NCI-H1105 treated with DMSO at 0.1 percent for 48 hours (cell line): ENCODE measurements around the gene FOCAD.

Experiments used
- DNase-seq: peaks from one replicate; lab custom pipeline; 2025; lab: John Stamatoyannopoulos, UW

FOCAD gene

DNA sequence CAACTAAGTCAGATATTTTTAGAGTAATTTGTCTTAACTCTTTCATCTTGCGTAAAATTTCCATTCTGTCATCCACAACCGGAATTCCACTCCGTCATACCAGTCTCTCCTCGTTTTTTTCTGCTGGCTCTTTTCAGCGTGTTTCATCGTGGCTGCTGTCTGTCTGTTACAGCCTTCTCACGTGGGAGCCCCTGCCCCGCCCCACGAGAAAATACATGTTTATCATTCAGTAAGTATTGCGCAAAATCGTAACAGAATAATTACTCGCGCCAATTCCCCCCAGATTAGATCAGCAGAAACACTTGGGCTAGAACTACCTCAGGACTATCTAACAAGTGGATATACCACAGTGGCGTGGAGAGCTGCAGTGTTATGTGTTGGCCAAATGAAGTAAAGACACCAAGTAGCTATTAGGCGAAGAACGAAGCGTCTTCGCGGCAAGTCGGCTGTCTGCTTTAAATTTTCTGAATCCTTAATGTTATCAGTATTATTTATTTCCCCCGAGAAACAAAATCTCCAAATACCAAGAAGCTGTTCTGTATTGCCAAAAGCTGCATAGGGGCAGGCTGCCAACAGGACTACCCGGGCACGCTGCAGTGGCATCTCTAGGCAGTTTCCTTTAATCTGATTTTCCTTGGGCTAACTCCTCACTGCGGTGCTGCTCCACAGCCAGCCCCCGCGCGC lies 566 bp upstream of the FOCAD start:
- peak; percentile 40 for DNase-seq

- DNase-seq: no peak
Measured at GRCh38 chr9:20684875-20685696, 1.0 kb downstream of the FOCAD start.

DNA sequence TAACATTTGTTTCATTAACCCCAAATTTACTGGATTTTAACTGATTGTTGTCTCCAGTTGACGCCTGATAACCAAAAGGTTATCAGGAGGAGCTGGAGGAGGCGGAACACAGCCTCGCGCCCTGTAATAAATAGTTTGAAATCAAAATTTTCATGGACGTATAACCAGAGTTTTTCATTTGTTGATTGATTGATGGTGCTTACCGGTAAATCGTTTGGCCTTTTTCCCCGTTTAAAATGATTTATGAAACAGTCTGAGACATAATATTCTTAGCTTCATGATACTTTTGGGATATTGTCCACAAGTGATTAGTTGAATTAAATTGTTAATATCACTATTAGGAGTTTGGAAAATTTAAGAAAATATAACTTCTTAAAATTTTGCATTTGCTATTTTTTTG lies 1.7 kb downstream of the FOCAD start:
- no peak for DNase-seq

- DNase-seq: no peak
Measured at GRCh38 chr9:20689833-20690232, 5.8 kb downstream of the FOCAD start.

GRCh38 chr9:20692554-20692953 lies 8.5 kb downstream of the FOCAD start:
- DNase-seq: no peak

DNA sequence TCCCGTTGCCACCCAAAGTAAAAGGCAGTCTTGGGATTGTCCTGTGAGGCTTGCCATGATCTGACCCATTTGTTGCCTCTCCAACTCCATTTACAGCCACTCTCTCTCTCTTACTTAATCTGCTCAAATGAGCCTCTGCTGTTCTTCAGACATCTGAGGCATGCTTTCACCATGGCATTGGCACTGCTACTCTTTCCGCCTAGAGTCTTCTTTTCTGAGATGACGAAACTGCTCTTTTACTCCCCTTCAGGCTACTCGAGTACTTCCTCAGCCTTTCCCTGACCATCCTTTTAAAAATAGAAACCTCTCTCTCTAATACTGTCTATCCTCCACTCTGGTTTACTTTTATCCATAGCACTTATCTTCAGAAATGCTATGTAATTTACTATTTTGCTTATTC lies 9.0 kb downstream of the FOCAD start:
- DNase-seq: no peak

- DNase-seq: no peak
Measured at GRCh38 chr9:20694248-20694647, 10.2 kb downstream of the FOCAD start.

GRCh38 chr9:20697021-20697719 lies 13.1 kb downstream of the FOCAD start:
- DNase-seq: no peak

DNA sequence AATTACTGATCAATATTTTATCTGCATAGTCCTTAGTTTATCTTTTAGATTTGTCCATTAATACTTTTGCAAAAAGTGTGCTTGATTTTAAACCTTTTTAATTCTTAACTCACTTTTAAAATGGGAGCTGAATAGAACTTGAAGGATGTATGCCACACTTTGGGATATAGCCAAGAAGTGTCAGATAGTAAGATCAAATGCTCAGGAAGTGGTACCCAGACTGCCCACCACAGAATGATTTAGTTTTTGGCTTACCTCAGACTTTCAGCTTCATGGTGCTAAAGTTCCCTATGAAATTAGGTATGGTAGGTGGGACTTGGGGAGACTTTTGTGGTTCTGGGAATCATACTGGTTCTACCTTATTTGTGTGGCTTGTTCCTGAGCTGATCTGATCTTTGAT lies 14.7 kb downstream of the FOCAD start:
- DNase-seq: no peak

- DNase-seq: peak; percentile 42
Measured at GRCh38 chr9:20701060-20701459, 17.0 kb downstream of the FOCAD start.

DNA sequence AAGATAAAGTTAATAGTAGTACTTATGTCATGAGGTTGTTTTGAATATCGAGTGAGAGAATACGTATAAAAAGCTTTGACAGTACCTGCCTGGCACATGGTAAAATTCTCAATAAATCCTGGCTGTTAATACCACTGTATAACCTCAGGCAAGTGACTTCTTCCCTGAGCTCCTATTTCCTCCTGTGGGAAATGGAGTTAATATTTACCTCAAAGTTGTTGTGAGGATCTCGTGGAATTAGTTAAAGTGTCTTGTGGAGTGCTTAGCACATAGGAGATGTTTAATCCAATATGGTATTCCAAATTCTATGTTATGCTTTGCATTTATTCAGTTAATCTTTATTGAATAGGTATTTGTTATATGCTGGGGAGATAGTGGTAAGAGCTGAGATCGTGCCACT lies 18.5 kb downstream of the FOCAD start:
- no peak for DNase-seq

- DNase-seq: no peak
Measured at GRCh38 chr9:20703146-20703545, 19.1 kb downstream of the FOCAD start.

DNA sequence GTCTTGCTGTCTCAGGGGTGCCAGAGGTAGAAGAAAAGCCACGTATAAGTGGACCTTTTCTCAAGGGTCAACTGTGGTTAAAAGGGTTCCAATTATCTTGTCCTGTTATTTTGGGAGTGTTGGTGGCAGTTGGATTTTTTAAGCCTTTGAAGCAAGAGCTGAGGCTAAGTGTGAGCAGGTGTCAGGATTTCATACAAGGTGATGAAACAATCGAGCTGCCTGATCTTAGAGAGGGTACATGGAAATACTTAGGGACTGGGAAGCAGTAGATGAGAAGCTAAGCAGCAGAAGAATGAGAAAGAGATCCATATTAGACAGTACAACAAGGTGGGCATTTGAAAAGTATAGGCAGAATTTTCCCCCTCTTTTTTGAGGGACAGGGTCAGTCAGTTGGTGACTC lies 23.6 kb downstream of the FOCAD start:
- DNase-seq: no peak

- no peak for DNase-seq
Measured at GRCh38 chr9:20713172-20713571, 29.1 kb downstream of the FOCAD start.

GRCh38 chr9:20714442-20715415 lies 30.7 kb downstream of the FOCAD start:
- no peak for DNase-seq

- DNase-seq: no peak
Measured at GRCh38 chr9:20722221-20722620, 38.2 kb downstream of the FOCAD start.

DNA sequence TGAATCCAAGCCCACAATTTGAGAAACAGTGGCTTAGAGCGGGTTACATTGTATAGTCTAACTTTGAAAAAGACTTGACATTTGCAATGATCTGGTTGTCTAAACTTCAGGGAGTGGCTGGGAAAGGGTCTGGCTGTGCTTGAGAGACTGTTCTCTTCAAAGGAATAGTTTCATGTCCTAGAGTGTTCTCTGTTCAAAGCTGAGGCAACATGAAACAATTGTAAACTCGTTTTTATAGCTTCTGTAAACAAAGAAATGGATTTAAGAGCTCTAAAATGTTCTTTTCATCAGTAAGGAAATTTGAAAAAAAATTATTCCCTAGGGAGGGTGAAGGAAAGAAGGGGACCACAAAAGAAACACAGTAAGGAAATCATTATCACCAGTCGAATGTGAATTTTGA lies 41.6 kb downstream of the FOCAD start:
- DNase-seq: no peak

- DNase-seq: no peak
Measured at GRCh38 chr9:20726144-20726543, 42.1 kb downstream of the FOCAD start.

GRCh38 chr9:20728493-20729220 lies 44.6 kb downstream of the FOCAD start:
- DNase-seq: peak; percentile 45

DNA sequence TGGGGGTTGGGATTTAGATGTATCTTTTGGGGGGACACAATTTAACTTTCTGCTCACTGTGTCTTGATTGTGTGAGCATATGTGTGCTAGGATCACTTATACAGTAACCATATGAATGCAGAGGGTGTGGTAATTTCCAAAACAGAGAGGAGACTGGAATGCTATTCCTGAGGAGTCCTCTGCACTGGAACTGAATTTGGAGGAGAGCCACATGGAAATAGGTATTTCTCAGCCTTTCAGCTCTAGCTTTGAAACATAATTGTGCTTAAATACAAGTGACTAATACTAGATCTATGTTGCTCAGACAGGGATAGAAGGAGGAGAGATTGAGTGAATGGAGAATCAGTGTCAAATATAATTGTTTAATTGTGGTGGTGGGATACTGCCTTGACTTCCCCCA lies 45.5 kb downstream of the FOCAD start:
- DNase-seq: no peak

DNA sequence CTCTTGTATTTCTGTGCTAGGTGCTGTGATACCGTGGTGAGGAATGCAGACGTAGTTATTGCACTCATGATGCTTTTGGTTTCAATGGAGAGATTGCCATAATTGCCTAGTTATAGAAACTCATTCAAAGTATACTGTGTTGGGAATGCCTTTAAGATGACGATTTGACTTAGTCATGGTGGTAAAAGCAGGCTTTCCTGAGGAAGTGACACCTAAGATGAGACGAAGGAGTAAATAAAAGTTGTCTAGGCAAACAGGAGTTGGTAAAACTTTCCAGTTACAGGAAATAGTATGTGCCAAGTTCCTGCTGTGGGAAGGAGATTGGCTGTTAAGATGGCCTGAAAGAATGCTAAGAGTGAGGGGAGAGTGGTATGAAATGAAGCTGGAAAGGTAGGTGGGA lies 48.1 kb downstream of the FOCAD start:
- DNase-seq: no peak
